KOPT-K1 (cell line): ENCODE measurements around the gene NKX1-2.
"Not testable (repeated sequence)": the region's sequence is repeated elsewhere in the genome, so short reads cannot be mapped to it uniquely, and the experiment has no call there.

Source experiments
- H3K27ac ChIP-seq: fragments of 200-600 bp; sonication (generic); 2 replicates; pipeline ENCODE4 v1.5.1; 2016; ENCODE audit warnings: antibody characterized with exemption, mild to moderate bottlenecking, low read depth, low read length; ENCODE audit not compliant: poor library complexity, severe bottlenecking
- H3K36me3 ChIP-seq: fragments of 200-600 bp; sonication (generic); 2 replicates; pipeline ENCODE4 v1.5.1; 2017; ENCODE audit warnings: antibody characterized with exemption, mild to moderate bottlenecking, low read length, moderate library complexity; ENCODE audit not compliant: insufficient read depth
- H3K9me3 ChIP-seq: fragments of 200-600 bp; sonication (generic); 2 replicates; pipeline ENCODE4 v1.5.1; 2017; ENCODE audit warnings: antibody characterized with exemption, low read length, mild to moderate bottlenecking; ENCODE audit not compliant: insufficient read depth, poor library complexity, severe bottlenecking

The NKX1-2 gene

GRCh38 chr10:124447751-124448466 is 1.9 kb downstream of the NKX1-2 start:
- no peak overlapping the region for H3K27ac ChIP-seq
- peaks cover 15% of the 10 kb centered on the region for H3K9me3 ChIP-seq
- no peaks in the 10 kb centered on the region for H3K36me3 ChIP-seq

- Histone ChIP-seq H3K36me3 (no peaks in the 10 kb centered on the region), H3K9me3 (peaks cover 15% of the 10 kb centered on the region), H3K27ac (no peak overlapping the region)
Observed at GRCh38 chr10:124446830-124447750, 2.7 kb downstream of the NKX1-2 start.

- H3K9me3 ChIP-seq, H3K36me3 ChIP-seq, H3K27ac ChIP-seq: not testable (repeated sequence)
Observed at GRCh38 chr10:124441694-124442093, 8.1 kb downstream of the NKX1-2 start.

GRCh38 chr10:124436191-124436638 is 13.6 kb downstream of the NKX1-2 start:
- H3K27ac ChIP-seq = no peak overlapping the region
- no peaks in the 10 kb centered on the region for H3K36me3 ChIP-seq
- H3K9me3 ChIP-seq = no peaks in the 10 kb centered on the region

- H3K27ac ChIP-seq, H3K36me3 ChIP-seq, H3K9me3 ChIP-seq: not testable (repeated sequence)
Observed at GRCh38 chr10:124435683-124436082, 14.2 kb downstream of the NKX1-2 start.

GRCh38 chr10:124433461-124433860 is 16.4 kb downstream of the NKX1-2 start:
- Histone ChIP-seq H3K9me3 (no peaks in the 10 kb centered on the region), H3K36me3 (no peaks in the 10 kb centered on the region), H3K27ac (no peak overlapping the region)

GRCh38 chr10:124430077-124430476 is 19.8 kb downstream of the NKX1-2 start:
- H3K36me3 ChIP-seq = no peaks in the 10 kb centered on the region
- no peak overlapping the region for H3K27ac ChIP-seq

GRCh38 chr10:124429576-124429975 is 20.3 kb downstream of the NKX1-2 start:
- no peak overlapping the region for H3K27ac ChIP-seq
- H3K36me3 ChIP-seq = no peaks in the 10 kb centered on the region
- H3K9me3 ChIP-seq = no peaks in the 10 kb centered on the region

More at GRCh38 chr10:124430077-124430476, 19.8 kb downstream of the NKX1-2 start:
- H3K9me3 ChIP-seq = no peaks in the 10 kb centered on the region

- H3K36me3 ChIP-seq = no peaks in the 10 kb centered on the region
- no peaks in the 10 kb centered on the region for H3K9me3 ChIP-seq
- no peak overlapping the region for H3K27ac ChIP-seq
Observed at GRCh38 chr10:124428207-124428777, 21.5 kb downstream of the NKX1-2 start.

GRCh38 chr10:124425227-124425962 is 24.4 kb downstream of the NKX1-2 start:
- Histone ChIP-seq H3K36me3 (no peaks in the 10 kb centered on the region), H3K9me3 (no peaks in the 10 kb centered on the region), H3K27ac (no peak overlapping the region)

GRCh38 chr10:124423813-124424212 is 26.0 kb downstream of the NKX1-2 start:
- no peaks in the 10 kb centered on the region for H3K36me3 ChIP-seq
- no peak overlapping the region for H3K27ac ChIP-seq
- H3K9me3 ChIP-seq = no peaks in the 10 kb centered on the region

GRCh38 chr10:124422742-124423141 is 27.1 kb downstream of the NKX1-2 start:
- Histone ChIP-seq H3K9me3 (no peaks in the 10 kb centered on the region), H3K27ac (no peak overlapping the region), H3K36me3 (no peaks in the 10 kb centered on the region)

GRCh38 chr10:124420254-124420653 is 29.6 kb downstream of the NKX1-2 start:
- no peaks in the 10 kb centered on the region for H3K9me3 ChIP-seq
- H3K27ac ChIP-seq = no peak overlapping the region
- no peaks in the 10 kb centered on the region for H3K36me3 ChIP-seq

GRCh38 chr10:124419635-124420034 is 30.2 kb downstream of the NKX1-2 start:
- no peaks in the 10 kb centered on the region for H3K36me3 ChIP-seq
- no peak overlapping the region for H3K27ac ChIP-seq
- no peaks in the 10 kb centered on the region for H3K9me3 ChIP-seq
